Measurements from ENCODE around the gene PLCD1. TPM values are rescaled to one million over a fixed set of nuclear protein-coding genes. Genes with fewer than 3 reads are reported as not detected.
"Not testable (repeated sequence)": the region's sequence is repeated elsewhere in the genome, so short reads cannot be mapped to it uniquely, and the experiment has no call there.

Gene PLCD1
- total RNA-seq, 1 experiment from 2014 or later, result 13.5 TPM

- H3K4me2 ChIP-seq, result peak overlapping the region; percentile 72
Measured at GRCh38 chr3:38038447-38038911, 9.0 kb upstream of the PLCD1 start.

DNA sequence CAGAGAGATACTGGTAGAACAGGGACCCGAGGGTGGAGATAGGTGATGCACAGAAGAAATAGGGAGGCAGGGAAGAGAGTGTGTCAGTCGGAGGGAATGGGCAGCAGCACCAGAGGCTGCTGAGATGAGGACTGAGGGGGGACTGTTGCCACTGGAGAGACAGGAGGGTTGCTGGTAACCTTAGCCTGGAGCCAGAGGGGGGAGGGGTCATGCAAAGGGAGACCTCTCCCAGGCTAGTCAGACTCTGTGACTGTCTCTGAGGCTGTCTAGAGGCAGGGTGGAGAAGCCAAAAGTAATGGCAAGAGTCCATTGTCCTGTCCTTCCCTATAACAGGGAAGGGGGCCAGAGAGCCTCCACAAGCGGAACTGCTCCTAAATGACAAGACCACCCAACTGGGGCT lies 7.5 kb upstream of the PLCD1 start:
- Histone ChIP-seq H3K4me2 (no peak overlapping the region), H3K4me1 (replicated peaks; ENCODE audit: insufficient read depth) (peaks cover 8% of the 10 kb centered on the region), H3K9me3 (ENCODE audit: insufficient read depth, low read depth) (no peaks in the 10 kb centered on the region), H3F3A (ENCODE audit: insufficient read depth, low read depth) (peaks cover 2% of the 10 kb centered on the region; the same call in 1 of the 2 replicates), H3K79me2 (ENCODE audit: low read depth) (no peaks in the 10 kb centered on the region), H3K36me3 (ENCODE audit: low read depth) (no peaks in the 10 kb centered on the region), H3K27ac (no peak overlapping the region), H2AFZ (no peak overlapping the region), H3K27me3 (ENCODE audit: insufficient read depth, low read depth) (no peaks in the 10 kb centered on the region), H3K9me2 (ENCODE audit: insufficient read depth) (no peaks in the 10 kb centered on the region), H3K4me3 (no peak overlapping the region), H4K20me1 (ENCODE audit: insufficient read depth) (no peaks in the 10 kb centered on the region)
- no peak for DNase-seq
- intact Hi-C loops (cut with micrococcal nuclease; ENCODE audit: unreplicated experiment), result no loop called here
- no TSS peak for BruUV-seq (replicated peaks)
- CTCF ChIA-PET, result no interaction called here
- no peak for TF ChIP-seq EZH2 (IDR thresholded peaks at IDR 0.05; ENCODE audit: low read depth)
- TF ChIP-seq, protein P1, sequence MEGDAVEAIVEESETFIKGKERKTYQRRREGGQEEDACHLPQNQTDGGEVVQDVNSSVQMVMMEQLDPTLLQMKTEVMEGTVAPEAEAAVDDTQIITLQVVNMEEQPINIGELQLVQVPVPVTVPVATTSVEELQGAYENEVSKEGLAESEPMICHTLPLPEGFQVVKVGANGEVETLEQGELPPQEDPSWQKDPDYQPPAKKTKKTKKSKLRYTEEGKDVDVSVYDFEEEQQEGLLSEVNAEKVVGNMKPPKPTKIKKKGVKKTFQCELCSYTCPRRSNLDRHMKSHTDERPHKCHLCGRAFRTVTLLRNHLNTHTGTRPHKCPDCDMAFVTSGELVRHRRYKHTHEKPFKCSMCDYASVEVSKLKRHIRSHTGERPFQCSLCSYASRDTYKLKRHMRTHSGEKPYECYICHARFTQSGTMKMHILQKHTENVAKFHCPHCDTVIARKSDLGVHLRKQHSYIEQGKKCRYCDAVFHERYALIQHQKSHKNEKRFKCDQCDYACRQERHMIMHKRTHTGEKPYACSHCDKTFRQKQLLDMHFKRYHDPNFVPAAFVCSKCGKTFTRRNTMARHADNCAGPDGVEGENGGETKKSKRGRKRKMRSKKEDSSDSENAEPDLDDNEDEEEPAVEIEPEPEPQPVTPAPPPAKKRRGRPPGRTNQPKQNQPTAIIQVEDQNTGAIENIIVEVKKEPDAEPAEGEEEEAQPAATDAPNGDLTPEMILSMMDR (conservative IDR thresholded peaks at IDR 0.05), result no peak
- POLR2A ChIA-PET (ENCODE audit: unreplicated experiment), result no interaction called here

More at GRCh38 chr3:38038447-38038911, 9.0 kb upstream of the PLCD1 start:
- Histone ChIP-seq H3K36me3 (ENCODE audit: low read depth) (no peaks in the 10 kb centered on the region), H4K20me1 (ENCODE audit: insufficient read depth) (no peaks in the 10 kb centered on the region), H2AFZ (peak overlapping the region; percentile 55; the same call in 1 of the 2 replicates), H3F3A (ENCODE audit: insufficient read depth, low read depth) (no peaks in the 10 kb centered on the region), H3K4me1 (replicated peaks; ENCODE audit: insufficient read depth) (peaks cover 5% of the 10 kb centered on the region; the same call in 1 of the 2 replicates), H3K9me3 (ENCODE audit: insufficient read depth, low read depth) (no peaks in the 10 kb centered on the region), H3K9me2 (ENCODE audit: insufficient read depth) (no peaks in the 10 kb centered on the region), H3K4me3 (peak overlapping the region; percentile 49; the same call in 1 of the 2 replicates), H3K27ac (no peak overlapping the region), H3K27me3 (ENCODE audit: insufficient read depth, low read depth) (no peaks in the 10 kb centered on the region), H3K79me2 (ENCODE audit: low read depth) (no peaks in the 10 kb centered on the region)
- DNase-seq, result no peak
- ChIA-PET POLR2A (ENCODE audit: unreplicated experiment) (interaction anchor here (0.7 kb wide), 1 partner anchor 1046 kb away, joined by 4 read pairs; the partner anchor contains the start of gene EPM2AIP1), CTCF (no interaction called here)
- TF ChIP-seq, protein P1 (conservative IDR thresholded peaks at IDR 0.05), result no peak
- no peak for TF ChIP-seq EZH2 (IDR thresholded peaks at IDR 0.05; ENCODE audit: low read depth)
- TSS peak; percentile 61 for BruUV-seq (replicated peaks)
- intact Hi-C loops (cut with micrococcal nuclease; ENCODE audit: unreplicated experiment), result no loop called here

DNA sequence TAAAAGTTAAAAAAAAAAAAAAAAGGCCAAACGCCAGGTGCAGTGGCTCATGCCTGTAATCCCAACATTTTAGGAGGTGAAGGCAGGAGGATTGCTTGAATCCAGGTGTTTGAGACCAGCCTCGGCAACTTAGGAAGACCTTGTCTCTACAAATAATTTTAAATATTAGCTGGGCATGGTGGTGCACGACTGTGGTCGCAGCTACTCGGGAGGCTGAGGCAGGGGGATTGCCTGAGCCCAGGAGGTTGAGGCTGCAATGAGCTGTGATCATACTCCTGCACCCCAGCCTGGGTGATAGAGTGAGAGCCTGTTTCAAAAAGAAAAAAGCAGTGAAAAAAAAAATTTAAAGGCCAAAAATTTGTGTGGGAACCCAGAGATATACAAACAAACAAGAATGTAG lies 6.8 kb upstream of the PLCD1 start:
- no peak for DNase-seq
- Histone ChIP-seq H3K4me3 (no peak overlapping the region), H3K27me3 (ENCODE audit: insufficient read depth, low read depth) (no peaks in the 10 kb centered on the region), H3K79me2 (ENCODE audit: low read depth) (no peaks in the 10 kb centered on the region), H3K36me3 (ENCODE audit: low read depth) (no peaks in the 10 kb centered on the region), H2AFZ (no peak overlapping the region), H4K20me1 (ENCODE audit: insufficient read depth) (no peaks in the 10 kb centered on the region), H3K4me2 (no peak overlapping the region), H3F3A (ENCODE audit: insufficient read depth, low read depth) (peaks cover 8% of the 10 kb centered on the region; the same call in 1 of the 2 replicates), H3K9me2 (ENCODE audit: insufficient read depth) (no peaks in the 10 kb centered on the region), H3K4me1 (replicated peaks; ENCODE audit: insufficient read depth) (peaks cover 14% of the 10 kb centered on the region), H3K27ac (no peak overlapping the region), H3K9me3 (ENCODE audit: insufficient read depth, low read depth) (no peaks in the 10 kb centered on the region)
- TF ChIP-seq, protein P1 (conservative IDR thresholded peaks at IDR 0.05), result no peak
- no peak for TF ChIP-seq EZH2 (IDR thresholded peaks at IDR 0.05; ENCODE audit: low read depth)
- CTCF ChIA-PET, result no interaction called here
- intact Hi-C loops (cut with micrococcal nuclease; ENCODE audit: unreplicated experiment), result no loop called here
- BruUV-seq (replicated peaks), result no TSS peak
- POLR2A ChIA-PET (ENCODE audit: unreplicated experiment), result no interaction called here

- H3K27ac ChIP-seq; H4K20me1 ChIP-seq (ENCODE audit: insufficient read depth); H3K36me3 ChIP-seq (ENCODE audit: low read depth); H2AFZ ChIP-seq; H3K79me2 ChIP-seq (ENCODE audit: low read depth); H3K9me3 ChIP-seq (ENCODE audit: insufficient read depth, low read depth); H3K4me2 ChIP-seq; BruUV-seq (replicated peaks); H3K27me3 ChIP-seq (ENCODE audit: insufficient read depth, low read depth); H3K9me2 ChIP-seq (ENCODE audit: insufficient read depth); POLR2A ChIA-PET (ENCODE audit: unreplicated experiment); H3K4me3 ChIP-seq; CTCF ChIA-PET; intact Hi-C loops (cut with micrococcal nuclease; ENCODE audit: unreplicated experiment); DNase-seq: not testable (repeated sequence)
- peaks cover 18% of the 10 kb centered on the region; the same call in 1 of the 2 replicates for H3F3A ChIP-seq (ENCODE audit: insufficient read depth, low read depth)
- H3K4me1 ChIP-seq (replicated peaks; ENCODE audit: insufficient read depth), result peaks cover 30% of the 10 kb centered on the region
Measured at GRCh38 chr3:38034335-38034734, 4.9 kb upstream of the PLCD1 start.

GRCh38 chr3:38033586-38033985 lies 4.1 kb upstream of the PLCD1 start:
- H3K79me2 ChIP-seq (ENCODE audit: low read depth); H3K4me2 ChIP-seq; DNase-seq; CTCF ChIA-PET; H3K9me2 ChIP-seq (ENCODE audit: insufficient read depth); H3K4me3 ChIP-seq; H3K36me3 ChIP-seq (ENCODE audit: low read depth); H4K20me1 ChIP-seq (ENCODE audit: insufficient read depth); H3K27me3 ChIP-seq (ENCODE audit: insufficient read depth, low read depth); POLR2A ChIA-PET (ENCODE audit: unreplicated experiment); BruUV-seq (replicated peaks); H2AFZ ChIP-seq; H3K27ac ChIP-seq; intact Hi-C loops (cut with micrococcal nuclease; ENCODE audit: unreplicated experiment); H3K9me3 ChIP-seq (ENCODE audit: insufficient read depth, low read depth): not testable (repeated sequence)
- H3K4me1 ChIP-seq (replicated peaks; ENCODE audit: insufficient read depth), result peaks cover 26% of the 10 kb centered on the region
- H3F3A ChIP-seq (ENCODE audit: insufficient read depth, low read depth), result peaks cover 18% of the 10 kb centered on the region; the same call in 1 of the 2 replicates
